SK-N-SH treated with all-trans-retinoic acid at 6 μM for 48 hours (cell line): Measurements from ENCODE around the gene PABPN1L.

Experiments used
- ARNTL ChIP-seq: fragments of 450-650 bp; formaldehyde crosslinking; IDR thresholded peaks from 2 replicates; pipeline ENCODE4 v1.5.0; 2020; ENCODE audit warnings: low read depth, mild to moderate bottlenecking, moderate library complexity, borderline replicate concordance
- CSDC2 ChIP-seq: fragments of 250-450 bp; sonication (Bioruptor Pico); IDR thresholded peaks from 2 replicates; pipeline ENCODE4 v1.5.0; 2020; ENCODE audit warnings: mild to moderate bottlenecking, moderate library complexity
- ISL1 ChIP-seq: fragments of 250-450 bp; sonication (Bioruptor Pico); IDR thresholded peaks from 2 replicates; pipeline ENCODE4 v2.1.2; 2022; ENCODE audit warnings: mild to moderate bottlenecking, moderate library complexity
- OSR1 ChIP-seq: fragments of 250-450 bp; sonication (Bioruptor Pico); IDR thresholded peaks from 2 replicates; pipeline ENCODE4 v1.8.0; 2022; ENCODE audit warnings: moderate library complexity, mild to moderate bottlenecking, inconsistent platforms
- PPARA ChIP-seq: fragments of 250-450 bp; sonication (Bioruptor Pico); IDR thresholded peaks from 2 replicates; pipeline ENCODE4 v1.5.0; 2020; ENCODE audit warnings: mild to moderate bottlenecking, borderline replicate concordance
- RARB ChIP-seq: fragments of 250-450 bp; sonication (Bioruptor Pico); IDR thresholded peaks from 2 replicates; pipeline ENCODE4 v1.8.0; 2021; ENCODE audit warnings: mild to moderate bottlenecking, moderate library complexity
- TOX ChIP-seq: fragments of 250-450 bp; sonication (Bioruptor Pico); IDR thresholded peaks from 2 replicates; pipeline ENCODE4 v1.8.0; 2021; ENCODE audit warnings: mild to moderate bottlenecking, moderate library complexity, borderline replicate concordance
- ZC3H10 ChIP-seq: fragments of 250-450 bp; sonication (Bioruptor Pico); IDR thresholded peaks from 2 replicates; pipeline ENCODE4 v1.5.1; 2021; ENCODE audit warnings: mild to moderate bottlenecking, moderate library complexity
- ZFP30 ChIP-seq: fragments of 450-650 bp; formaldehyde crosslinking; IDR thresholded peaks from 2 replicates; pipeline ENCODE4 v1.5.0; 2022; ENCODE audit warnings: mild to moderate bottlenecking, moderate library complexity
- ZNF70 ChIP-seq: fragments of 450-650 bp; formaldehyde crosslinking; IDR thresholded peaks from 2 replicates; pipeline ENCODE4 v1.5.0; 2020; ENCODE audit warnings: mild to moderate bottlenecking, moderate library complexity
- TF ChIP-seq, protein P1 (sequence below): fragments of 250-450 bp; sonication (Bioruptor Pico); IDR thresholded peaks from 2 replicates; pipeline ENCODE4 v1.5.1; 2020; ENCODE audit warnings: low read depth, mild to moderate bottlenecking, moderate library complexity

DNA sequence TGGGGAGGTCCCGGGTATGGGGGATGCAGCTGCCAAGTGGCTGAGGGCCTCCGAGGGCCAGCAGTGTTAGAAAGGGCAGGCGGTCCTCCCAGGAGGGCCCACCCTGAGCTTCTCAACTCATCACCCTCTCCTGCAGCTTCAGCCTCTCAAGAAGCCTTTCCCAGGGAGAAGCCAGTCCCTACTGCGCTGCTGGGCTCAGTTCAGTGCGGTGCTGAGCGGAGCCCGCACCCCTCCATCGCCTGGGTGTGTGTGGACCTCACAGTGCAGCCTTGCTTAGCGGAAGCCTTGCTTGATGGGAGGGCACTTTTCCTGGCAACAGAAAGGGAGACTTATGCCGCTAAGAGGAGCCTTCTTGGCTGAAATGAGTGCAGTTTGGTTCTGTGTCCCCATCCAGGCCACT, 51.2 kb downstream of the PABPN1L start:
- TF ChIP-seq TOX (no peak), OSR1 (CRISPR knock-in tag) (no peak), ZFP30 (CRISPR knock-in tag) (no peak), ISL1 (CRISPR knock-in tag) (no peak), ZC3H10 (CRISPR knock-in tag) (no peak), CSDC2 (CRISPR knock-in tag) (no peak), RARB (CRISPR knock-in tag) (no peak), PPARA (CRISPR knock-in tag) (no peak), ARNTL (CRISPR knock-in tag) (no peak), ZNF70 (CRISPR knock-in tag) (no peak)
- TF ChIP-seq, protein P1, sequence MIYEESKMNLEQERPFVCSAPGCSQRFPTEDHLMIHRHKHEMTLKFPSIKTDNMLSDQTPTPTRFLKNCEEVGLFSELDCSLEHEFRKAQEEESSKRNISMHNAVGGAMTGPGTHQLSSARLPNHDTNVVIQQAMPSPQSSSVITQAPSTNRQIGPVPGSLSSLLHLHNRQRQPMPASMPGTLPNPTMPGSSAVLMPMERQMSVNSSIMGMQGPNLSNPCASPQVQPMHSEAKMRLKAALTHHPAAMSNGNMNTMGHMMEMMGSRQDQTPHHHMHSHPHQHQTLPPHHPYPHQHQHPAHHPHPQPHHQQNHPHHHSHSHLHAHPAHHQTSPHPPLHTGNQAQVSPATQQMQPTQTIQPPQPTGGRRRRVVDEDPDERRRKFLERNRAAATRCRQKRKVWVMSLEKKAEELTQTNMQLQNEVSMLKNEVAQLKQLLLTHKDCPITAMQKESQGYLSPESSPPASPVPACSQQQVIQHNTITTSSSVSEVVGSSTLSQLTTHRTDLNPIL, result no peak
